Brain microvascular endothelial cell (primary cell): ENCODE measurements around the gene ROM1.
A peak's percentile ranks its signal among the peaks of the same experiment; 100 is the strongest.

ENCODE experiments used
- DNase-seq: peaks from one replicate; pipeline ENCODE4 v3.0.0-alpha.2; 2020
- H3K27ac ChIP-seq: fragments of 250-450 bp; sonication (Bioruptor Pico); 2 replicates; pipeline ENCODE4 v1.5.1; 2020; ENCODE audit warnings: mild to moderate bottlenecking, moderate library complexity
- H3K27me3 ChIP-seq: fragments of 250-450 bp; sonication (Bioruptor Pico); replicated peaks from 2 replicates; pipeline ENCODE4 v1.5.1; 2020; ENCODE audit warnings: mild to moderate bottlenecking
- H3K36me3 ChIP-seq: fragments of 250-450 bp; sonication (Bioruptor Pico); replicated peaks from 2 replicates; pipeline ENCODE4 v1.5.1; 2020; ENCODE audit warnings: mild to moderate bottlenecking
- H3K4me3 ChIP-seq: 2 replicates; pipeline ENCODE4 v1.5.1; 2011; ENCODE audit warnings: low read depth, mild to moderate bottlenecking, control low read depth, low read length, moderate library complexity
- in situ Hi-C: cut with HindIII; loops from 2 replicates; pipeline ENCODE4 v1.10.0; 2017; ENCODE audit warnings: low sequenced_read_pairs, low pct_ligation_motif_present
- TF ChIP-seq, protein P1 (sequence below): IDR thresholded peaks from 2 replicates; pipeline ENCODE4 v1.5.1; 2011; ENCODE audit warnings: low read depth, mild to moderate bottlenecking, moderate library complexity, low read length, control low read depth, inconsistent platforms; ENCODE audit errors: missing control alignments

Gene ROM1

DNA sequence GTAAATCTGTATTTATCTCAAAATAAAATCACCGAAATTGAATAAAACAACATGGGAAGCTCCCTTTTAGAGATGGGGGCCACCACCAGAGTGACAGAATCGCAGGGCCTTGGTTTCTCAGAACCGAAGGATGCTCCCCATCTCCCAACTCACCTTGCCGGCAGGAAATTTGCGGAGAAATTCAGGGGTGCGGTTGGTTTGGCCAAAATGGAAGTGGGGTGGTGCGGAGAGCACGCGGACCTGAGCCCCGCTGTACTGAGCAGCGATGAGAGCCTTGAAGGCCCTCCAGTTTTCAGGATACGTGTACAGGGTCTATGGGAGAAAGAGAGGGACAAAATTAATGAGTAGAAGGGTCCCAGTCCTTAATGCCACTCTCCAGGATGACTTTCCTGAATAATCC is 40.6 kb upstream of the ROM1 start:
- TF ChIP-seq, protein P1, sequence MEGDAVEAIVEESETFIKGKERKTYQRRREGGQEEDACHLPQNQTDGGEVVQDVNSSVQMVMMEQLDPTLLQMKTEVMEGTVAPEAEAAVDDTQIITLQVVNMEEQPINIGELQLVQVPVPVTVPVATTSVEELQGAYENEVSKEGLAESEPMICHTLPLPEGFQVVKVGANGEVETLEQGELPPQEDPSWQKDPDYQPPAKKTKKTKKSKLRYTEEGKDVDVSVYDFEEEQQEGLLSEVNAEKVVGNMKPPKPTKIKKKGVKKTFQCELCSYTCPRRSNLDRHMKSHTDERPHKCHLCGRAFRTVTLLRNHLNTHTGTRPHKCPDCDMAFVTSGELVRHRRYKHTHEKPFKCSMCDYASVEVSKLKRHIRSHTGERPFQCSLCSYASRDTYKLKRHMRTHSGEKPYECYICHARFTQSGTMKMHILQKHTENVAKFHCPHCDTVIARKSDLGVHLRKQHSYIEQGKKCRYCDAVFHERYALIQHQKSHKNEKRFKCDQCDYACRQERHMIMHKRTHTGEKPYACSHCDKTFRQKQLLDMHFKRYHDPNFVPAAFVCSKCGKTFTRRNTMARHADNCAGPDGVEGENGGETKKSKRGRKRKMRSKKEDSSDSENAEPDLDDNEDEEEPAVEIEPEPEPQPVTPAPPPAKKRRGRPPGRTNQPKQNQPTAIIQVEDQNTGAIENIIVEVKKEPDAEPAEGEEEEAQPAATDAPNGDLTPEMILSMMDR = no peak
- in situ Hi-C loops = loop anchor here (25.0 kb wide), 1 partner anchor 185 kb away; no protein-coding TSS in a partner anchor
- peaks cover 51% of the 10 kb centered on the region for H3K36me3 ChIP-seq
- peak overlapping the region; percentile 98 for H3K4me3 ChIP-seq
- no peak overlapping the region for H3K27ac ChIP-seq
- no peak for DNase-seq
- no peaks in the 10 kb centered on the region for H3K27me3 ChIP-seq

DNA sequence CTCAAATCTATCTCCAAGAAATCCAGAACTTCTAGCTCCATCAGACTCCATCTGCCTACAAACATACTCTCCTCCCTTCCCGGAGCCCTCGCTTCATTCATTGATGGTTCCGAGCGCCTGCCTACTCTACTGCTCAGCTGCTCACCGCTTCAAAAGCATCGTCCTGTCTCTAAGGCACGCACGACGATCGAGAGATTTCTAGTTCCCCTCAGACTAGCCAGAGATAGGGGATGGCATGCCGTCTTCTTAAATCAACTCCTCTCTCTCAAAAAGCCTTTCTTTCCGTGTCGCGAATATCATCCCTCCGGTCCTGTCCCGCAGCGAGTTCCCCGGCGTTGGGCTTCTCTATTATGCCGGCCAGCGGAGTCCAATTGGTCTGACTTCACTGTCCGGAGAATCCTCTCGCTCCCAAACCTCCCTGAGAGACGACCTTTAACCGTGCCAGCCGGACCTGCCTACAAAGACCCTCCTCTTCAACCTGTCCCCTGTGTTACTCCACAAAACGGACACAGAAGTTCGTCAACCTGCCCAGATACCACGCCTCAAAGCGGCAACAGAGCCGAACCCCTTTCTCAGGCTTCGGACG is 40.0 kb upstream of the ROM1 start:
- no peak for DNase-seq
- peak overlapping the region; percentile 56 for H3K27ac ChIP-seq
- TF ChIP-seq, protein P1 = no peak
- in situ Hi-C loops = loop anchor here (25.0 kb wide), 1 partner anchor 186 kb away; no protein-coding TSS in a partner anchor
- peaks cover 45% of the 10 kb centered on the region for H3K36me3 ChIP-seq
- no peaks in the 10 kb centered on the region for H3K27me3 ChIP-seq
- peak overlapping the region; percentile 98 for H3K4me3 ChIP-seq

DNA sequence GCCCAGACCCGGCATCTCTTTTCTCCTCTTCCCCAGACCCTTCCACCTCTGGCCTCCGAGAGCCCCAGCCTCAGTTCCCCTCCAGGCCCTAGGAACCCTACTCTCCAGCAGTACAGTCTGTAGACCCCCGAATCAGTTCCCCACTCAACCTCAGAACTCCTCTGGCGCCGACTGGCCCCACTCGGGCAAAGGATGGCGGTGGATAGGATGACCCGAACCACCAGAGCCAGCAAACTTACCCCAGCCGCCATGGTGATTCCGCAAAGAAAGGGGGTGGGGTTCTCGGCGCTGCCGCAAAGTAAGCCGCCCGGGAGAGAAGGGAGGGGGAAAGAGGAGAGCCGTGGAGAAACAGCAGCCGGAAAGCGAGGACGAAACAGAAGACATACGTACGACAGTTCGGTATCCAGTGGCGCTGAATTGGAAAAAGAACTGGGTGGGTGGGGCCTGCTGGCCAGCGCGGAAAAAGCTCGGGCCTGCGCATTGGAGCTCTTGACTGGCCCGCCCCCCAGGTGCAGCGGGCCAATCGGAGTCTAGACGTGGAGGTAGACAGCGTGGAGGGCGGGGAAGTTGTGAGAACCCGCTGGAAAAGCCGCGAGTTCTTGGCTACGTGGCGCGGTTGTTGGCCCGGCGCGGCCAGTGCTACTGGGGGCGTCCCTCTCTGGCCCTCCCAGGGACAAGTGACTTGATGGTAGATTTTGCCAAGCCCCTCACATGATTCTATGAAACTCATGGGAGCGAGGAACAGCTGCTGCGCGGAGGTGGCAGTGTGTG is 39.3 kb upstream of the ROM1 start, which contains the start of gene EEF1G:
EEF1G (minus strand) TSS at position 300 of the 771 bp plus-strand sequence; CDS start at position 251, 49 bp downstream.
- no peaks in the 10 kb centered on the region for H3K27me3 ChIP-seq
- peaks cover 47% of the 10 kb centered on the region for H3K36me3 ChIP-seq
- H3K4me3 ChIP-seq = peak within 1 kb of the TSS; percentile 98
- in situ Hi-C loops = loop anchor here (25.0 kb wide), 1 partner anchor 186 kb away; no protein-coding TSS in a partner anchor
- H3K27ac ChIP-seq = peak within 1 kb of the TSS; percentile 90
- DNase-seq = peak; percentile 100
- TF ChIP-seq, protein P1 = no peak

DNA sequence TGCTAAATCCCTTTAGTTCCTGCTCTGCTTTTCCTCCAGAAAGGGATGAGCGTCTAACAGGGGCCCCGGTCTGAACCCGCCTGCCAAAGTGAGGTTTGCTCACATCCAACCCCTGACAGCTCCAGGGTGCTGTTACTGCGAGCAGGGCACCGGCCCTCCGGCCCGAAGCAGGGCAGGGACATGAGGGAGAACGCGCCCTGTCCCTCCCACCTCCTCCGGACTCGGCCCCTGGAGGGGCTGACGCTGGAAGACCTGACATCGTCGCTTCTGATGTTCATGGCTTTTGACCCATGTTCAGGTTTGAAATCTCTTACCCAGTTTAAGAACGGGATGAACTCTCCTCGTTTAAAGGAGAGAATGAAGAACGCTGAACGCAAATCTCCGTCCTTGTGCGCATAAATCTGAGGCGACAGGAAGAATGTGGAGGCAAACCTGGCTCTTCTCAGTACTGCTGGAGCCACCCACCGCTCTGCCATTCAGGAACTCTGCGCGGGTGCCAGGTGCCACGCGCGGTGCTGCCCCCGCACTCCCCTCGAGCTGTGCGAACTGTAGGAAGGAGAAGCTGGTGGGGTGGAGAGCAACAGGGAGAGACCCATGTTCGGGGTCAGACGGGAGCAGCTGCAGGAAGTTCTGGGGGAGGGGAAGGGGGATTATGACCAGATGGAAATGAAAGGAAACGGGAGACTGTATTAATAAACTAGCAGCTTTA is 38.5 kb upstream of the ROM1 start:
- TF ChIP-seq, protein P1 = no peak
- DNase-seq = no peak
- H3K27me3 ChIP-seq = no peaks in the 10 kb centered on the region
- peak overlapping the region; percentile 75 for H3K4me3 ChIP-seq
- in situ Hi-C loops = loop anchor here (25.0 kb wide), 1 partner anchor 187 kb away; no protein-coding TSS in a partner anchor
- peak overlapping the region; percentile 90 for H3K27ac ChIP-seq
- peaks cover 40% of the 10 kb centered on the region for H3K36me3 ChIP-seq

DNA sequence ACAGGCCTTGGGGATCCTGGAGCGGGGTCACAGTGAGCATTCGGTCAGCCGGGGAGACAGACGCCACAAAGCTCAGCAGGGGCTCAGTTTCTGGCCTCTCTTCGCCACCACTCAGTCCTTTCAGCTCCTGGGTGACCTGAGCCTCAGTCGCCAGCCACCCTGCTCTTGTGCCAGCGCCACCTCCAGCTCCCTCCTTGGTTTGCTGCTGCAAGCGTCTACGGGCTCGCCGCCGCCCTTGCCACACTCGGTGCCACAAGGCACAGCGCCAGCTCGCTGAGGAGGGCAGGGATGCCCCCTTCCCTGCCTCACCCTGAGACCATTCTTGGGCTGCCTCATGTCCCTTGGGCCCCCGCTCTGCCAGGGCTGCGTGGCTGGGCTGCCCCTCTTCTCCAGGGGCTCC is 37.9 kb upstream of the ROM1 start:
- Histone ChIP-seq H3K27me3 (no peaks in the 10 kb centered on the region), H3K4me3 (peak overlapping the region; percentile 75), H3K36me3 (peaks cover 37% of the 10 kb centered on the region), H3K27ac (peak overlapping the region; percentile 90)
- in situ Hi-C loops = no loop called here
- TF ChIP-seq, protein P1 = no peak
- DNase-seq = no peak
